Thyroid gland (tissue), 4 donors: Measurements from ENCODE around the gene WASF2.

ENCODE experiments used
- POLR2A ChIP-seq, 2 donors: fragments of 450-650 bp; IDR thresholded peaks; one replicate each; pipeline ENCODE4 v1.6.1; 2017; ENCODE audit warnings: antibody characterized with exemption in 2 of 2, mild to moderate bottlenecking in 2 of 2, moderate library complexity in 1 of 2
- TF ChIP-seq, protein P1 (sequence below), 6 experiments: fragments of 200-600 bp in 3 of 6; fragments of 450-650 bp in 3 of 6; sonication (generic) in 3 of 6; IDR thresholded peaks; one replicate each; pipeline ENCODE4 v1.5.1; 2016 to 2019; ENCODE audit warnings: antibody characterized with exemption in 6 of 6, mild to moderate bottlenecking in 2 of 6, inconsistent platforms in 1 of 6, moderate library complexity in 1 of 6

DNA sequence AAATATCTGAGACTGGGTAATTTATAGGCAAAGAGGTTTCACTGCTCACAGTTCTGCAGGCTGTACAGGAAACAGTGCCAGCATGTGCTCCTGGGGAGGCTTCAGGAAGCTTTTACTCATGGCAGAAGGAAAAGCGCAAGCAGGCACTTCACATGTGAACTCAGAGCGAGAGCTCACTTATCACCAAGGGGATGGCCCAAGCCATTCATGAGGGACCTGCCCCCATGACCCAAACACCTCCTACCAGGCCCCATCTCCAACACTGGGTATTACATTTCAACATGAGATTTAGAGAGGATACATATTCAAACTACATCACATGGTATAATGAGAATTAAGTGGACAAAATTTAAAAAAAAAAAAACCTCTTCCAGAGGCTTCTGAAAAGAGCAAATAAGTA is 13.7 kb downstream of the WASF2 start:
- TF ChIP-seq, protein P1, sequence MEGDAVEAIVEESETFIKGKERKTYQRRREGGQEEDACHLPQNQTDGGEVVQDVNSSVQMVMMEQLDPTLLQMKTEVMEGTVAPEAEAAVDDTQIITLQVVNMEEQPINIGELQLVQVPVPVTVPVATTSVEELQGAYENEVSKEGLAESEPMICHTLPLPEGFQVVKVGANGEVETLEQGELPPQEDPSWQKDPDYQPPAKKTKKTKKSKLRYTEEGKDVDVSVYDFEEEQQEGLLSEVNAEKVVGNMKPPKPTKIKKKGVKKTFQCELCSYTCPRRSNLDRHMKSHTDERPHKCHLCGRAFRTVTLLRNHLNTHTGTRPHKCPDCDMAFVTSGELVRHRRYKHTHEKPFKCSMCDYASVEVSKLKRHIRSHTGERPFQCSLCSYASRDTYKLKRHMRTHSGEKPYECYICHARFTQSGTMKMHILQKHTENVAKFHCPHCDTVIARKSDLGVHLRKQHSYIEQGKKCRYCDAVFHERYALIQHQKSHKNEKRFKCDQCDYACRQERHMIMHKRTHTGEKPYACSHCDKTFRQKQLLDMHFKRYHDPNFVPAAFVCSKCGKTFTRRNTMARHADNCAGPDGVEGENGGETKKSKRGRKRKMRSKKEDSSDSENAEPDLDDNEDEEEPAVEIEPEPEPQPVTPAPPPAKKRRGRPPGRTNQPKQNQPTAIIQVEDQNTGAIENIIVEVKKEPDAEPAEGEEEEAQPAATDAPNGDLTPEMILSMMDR (IDR thresholded peaks at IDR 0.05) = no peak
- no peak for TF ChIP-seq POLR2A (IDR thresholded peaks at IDR 0.05)
